NCI-H2107 (cell line): Measurements from ENCODE around the gene OR8D1.

Experiments used
- DNase-seq: peaks from one replicate; lab custom pipeline; 2025; lab: John Stamatoyannopoulos, UW

The OR8D1 gene

GRCh38 chr11:124313849-124314248 lies at the start of gene OR8D1:
OR8D1 (minus strand) TSS chr11:124313949; CDS start chr11:124310766, 3,183 bp downstream.
- DNase-seq, result no peak

GRCh38 chr11:124359566-124359965 lies 45.8 kb upstream of the OR8D1 start:
- DNase-seq, result no peak

GRCh38 chr11:124346311-124346955 lies 32.7 kb upstream of the OR8D1 start:
- DNase-seq, result no peak

GRCh38 chr11:124344346-124344745 lies 30.6 kb upstream of the OR8D1 start:
- no peak for DNase-seq

GRCh38 chr11:124340142-124340447 lies 26.3 kb upstream of the OR8D1 start:
- DNase-seq, result no peak

- no peak for DNase-seq
Observed at GRCh38 chr11:124339396-124340141, 25.8 kb upstream of the OR8D1 start.

- no peak for DNase-seq
Observed at GRCh38 chr11:124331873-124332272, 18.1 kb upstream of the OR8D1 start.

- no peak for DNase-seq
Observed at GRCh38 chr11:124329787-124330478, 16.2 kb upstream of the OR8D1 start.

GRCh38 chr11:124327775-124328174 lies 14.0 kb upstream of the OR8D1 start:
- no peak for DNase-seq

- DNase-seq, result no peak
Observed at GRCh38 chr11:124322356-124322755, 8.6 kb upstream of the OR8D1 start.

GRCh38 chr11:124320097-124320496 lies 6.3 kb upstream of the OR8D1 start, which contains the start of gene OR8D2:
OR8D2 (minus strand) TSS chr11:124320197; CDS start chr11:124320197, 0 bp downstream.
- DNase-seq, result no peak

GRCh38 chr11:124315052-124315451 lies 1.3 kb upstream of the OR8D1 start:
- DNase-seq, result no peak

GRCh38 chr11:124313131-124313530 lies 618 bp downstream of the OR8D1 start:
- DNase-seq, result no peak

- DNase-seq, result no peak
Observed at GRCh38 chr11:124311670-124312069, 2.1 kb downstream of the OR8D1 start.

GRCh38 chr11:124311269-124311668 lies 2.5 kb downstream of the OR8D1 start:
- no peak for DNase-seq

GRCh38 chr11:124310721-124311120 lies 3.0 kb downstream of the OR8D1 start:
- DNase-seq, result no peak

- no peak for DNase-seq
Observed at GRCh38 chr11:124307093-124307492, 6.7 kb downstream of the OR8D1 start.

- DNase-seq, result no peak
Observed at GRCh38 chr11:124302347-124303125, 11.2 kb downstream of the OR8D1 start.

- no peak for DNase-seq
Observed at GRCh38 chr11:124301548-124301947, 12.2 kb downstream of the OR8D1 start.

- no peak for DNase-seq
Observed at GRCh38 chr11:124297921-124298320, 15.8 kb downstream of the OR8D1 start.

- DNase-seq, result no peak
Observed at GRCh38 chr11:124296016-124296415, 17.7 kb downstream of the OR8D1 start.

GRCh38 chr11:124294687-124295086 lies 19.1 kb downstream of the OR8D1 start:
- DNase-seq, result no peak
